GM18520 (cell line): ENCODE data around the gene BCL2L11.
"Not testable (repeated sequence)": the region's sequence is repeated elsewhere in the genome, so short reads cannot be mapped to it uniquely, and the experiment has no call there.

Experiments
- ATAC-seq: cut with Tn5 transposase; IDR thresholded peaks from one replicate; pipeline ENCODE4 v1.9.1; 2021; ENCODE audit not compliant: unreplicated experiment

The BCL2L11 gene

GRCh38 chr2:111120253-111121027, at the start of gene BCL2L11:
TSS of gene BCL2L11 (plus strand) at chr2:111120914. CDS start at chr2:111123746, 2,832 bp downstream.
- peak; percentile 34 for ATAC-seq

- ATAC-seq: no peak
Observed at GRCh38 chr2:111071600-111072171, 49.0 kb upstream of the BCL2L11 start.

GRCh38 chr2:111072220-111072871, 48.4 kb upstream of the BCL2L11 start:
- no peak for ATAC-seq

GRCh38 chr2:111082659-111083058, 38.1 kb upstream of the BCL2L11 start:
- ATAC-seq: not testable (repeated sequence)

- ATAC-seq: peak; percentile 64
Observed at GRCh38 chr2:111091811-111092211, 28.9 kb upstream of the BCL2L11 start.

GRCh38 chr2:111094691-111095090, 26.0 kb upstream of the BCL2L11 start:
- no peak for ATAC-seq

- no peak for ATAC-seq
Observed at GRCh38 chr2:111095434-111095833, 25.3 kb upstream of the BCL2L11 start.

GRCh38 chr2:111099402-111099801, 21.3 kb upstream of the BCL2L11 start:
- no peak for ATAC-seq

GRCh38 chr2:111100087-111100764, 20.5 kb upstream of the BCL2L11 start:
- peak; percentile 34 for ATAC-seq

GRCh38 chr2:111100765-111101162, 19.9 kb upstream of the BCL2L11 start:
- peak; percentile 83 for ATAC-seq

GRCh38 chr2:111101592-111101991, 19.1 kb upstream of the BCL2L11 start:
- ATAC-seq: no peak

GRCh38 chr2:111102216-111102615, 18.5 kb upstream of the BCL2L11 start:
- ATAC-seq: no peak

- ATAC-seq: no peak
Observed at GRCh38 chr2:111105926-111106325, 14.8 kb upstream of the BCL2L11 start.

- no peak for ATAC-seq
Observed at GRCh38 chr2:111106706-111107105, 14.0 kb upstream of the BCL2L11 start.

GRCh38 chr2:111108745-111109271, 11.9 kb upstream of the BCL2L11 start:
- no peak for ATAC-seq

GRCh38 chr2:111111101-111111755, 9.5 kb upstream of the BCL2L11 start:
- ATAC-seq: no peak

- no peak for ATAC-seq
Observed at GRCh38 chr2:111113838-111114237, 6.9 kb upstream of the BCL2L11 start.

GRCh38 chr2:111116011-111116746, 4.5 kb upstream of the BCL2L11 start:
- ATAC-seq: peak; percentile 28

- ATAC-seq: no peak
Observed at GRCh38 chr2:111116843-111117597, 3.7 kb upstream of the BCL2L11 start.
